ENCODE data around the gene ORC4.

The ORC4 gene

DNA sequence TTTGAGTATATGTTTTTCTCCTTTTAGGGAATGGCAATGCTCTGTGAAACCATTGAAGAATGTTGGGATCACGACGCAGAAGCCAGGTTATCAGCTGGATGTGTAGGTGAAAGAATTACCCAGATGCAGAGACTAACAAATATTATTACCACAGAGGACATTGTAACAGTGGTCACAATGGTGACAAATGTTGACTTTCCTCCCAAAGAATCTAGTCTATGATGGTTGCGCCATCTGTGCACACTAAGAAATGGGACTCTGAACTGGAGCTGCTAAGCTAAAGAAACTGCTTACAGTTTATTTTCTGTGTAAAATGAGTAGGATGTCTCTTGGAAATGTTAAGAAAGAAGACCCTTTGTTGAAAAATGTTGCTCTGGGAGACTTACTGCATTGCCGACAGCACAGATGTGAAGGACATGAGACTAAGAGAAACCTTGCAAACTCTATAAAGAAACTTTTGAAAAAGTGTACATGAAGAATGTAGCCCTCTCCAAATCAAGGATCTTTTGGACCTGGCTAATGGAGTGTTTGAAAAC, 93.4 kb downstream of the ORC4 start:
- Histone ChIP-seq H3K4me1 (ENCODE audit: control insufficient read depth, low read depth, low read length) (no peaks in the 10 kb centered on the region), H3K9ac (ENCODE audit: low read length) (no peak overlapping the region), H3K27me3 (ENCODE audit: control insufficient read depth, insufficient read depth, low read length) (no peaks in the 10 kb centered on the region), H3K4me3 (ENCODE audit: low read length) (no peak overlapping the region), H3K36me3 (ENCODE audit: control insufficient read depth, low read depth, low read length) (peaks cover 10% of the 10 kb centered on the region), H3K27ac (ENCODE audit: low read length) (no peak overlapping the region), H3K9me3 (ENCODE audit: control insufficient read depth, low read depth, low read length) (no peaks in the 10 kb centered on the region)

DNA sequence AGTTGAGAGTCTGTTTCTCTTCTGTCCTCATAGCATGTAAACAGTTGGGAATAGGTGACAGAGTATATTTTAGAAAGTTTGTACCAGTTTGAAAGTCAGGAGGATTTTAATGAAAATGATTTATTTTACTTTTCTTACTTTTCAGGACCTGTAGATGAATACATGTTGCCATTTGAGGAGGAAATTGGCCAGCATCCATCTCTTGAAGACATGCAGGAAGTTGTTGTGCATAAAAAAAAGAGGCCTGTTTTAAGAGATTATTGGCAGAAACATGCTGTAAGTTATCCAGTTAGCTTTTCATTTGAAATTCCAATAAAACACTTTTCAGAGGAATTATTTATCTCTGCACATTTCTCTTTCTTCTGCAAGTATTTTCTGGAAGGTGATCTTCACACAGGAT, 94.7 kb downstream of the ORC4 start:
- H3K4me1 ChIP-seq (ENCODE audit: control insufficient read depth, low read depth, low read length): no peaks in the 10 kb centered on the region
- peaks cover 10% of the 10 kb centered on the region for H3K36me3 ChIP-seq (ENCODE audit: control insufficient read depth, low read depth, low read length)
- no peak overlapping the region for H3K4me3 ChIP-seq (ENCODE audit: low read length)
- H3K27me3 ChIP-seq (ENCODE audit: control insufficient read depth, insufficient read depth, low read length): no peaks in the 10 kb centered on the region
- no peak overlapping the region for H3K9ac ChIP-seq (ENCODE audit: low read length)
- no peak overlapping the region for H3K27ac ChIP-seq (ENCODE audit: low read length)
- no peaks in the 10 kb centered on the region for H3K9me3 ChIP-seq (ENCODE audit: control insufficient read depth, low read depth, low read length)

- peaks cover 10% of the 10 kb centered on the region for H3K36me3 ChIP-seq (ENCODE audit: control insufficient read depth, low read depth, low read length)
- H3K27ac ChIP-seq (ENCODE audit: low read length): no peak overlapping the region
- no peak overlapping the region for H3K4me3 ChIP-seq (ENCODE audit: low read length)
- H3K9me3 ChIP-seq (ENCODE audit: control insufficient read depth, low read depth, low read length): no peaks in the 10 kb centered on the region
- H3K27me3 ChIP-seq (ENCODE audit: control insufficient read depth, insufficient read depth, low read length): no peaks in the 10 kb centered on the region
- no peaks in the 10 kb centered on the region for H3K4me1 ChIP-seq (ENCODE audit: control insufficient read depth, low read depth, low read length)
- H3K9ac ChIP-seq (ENCODE audit: low read length): no peak overlapping the region
Measured at GRCh38 chr2:147924647-147925046, 95.9 kb downstream of the ORC4 start.

GRCh38 chr2:147923846-147924245, 96.7 kb downstream of the ORC4 start:
- Histone ChIP-seq H3K4me3 (ENCODE audit: low read length) (no peak overlapping the region), H3K27me3 (ENCODE audit: control insufficient read depth, insufficient read depth, low read length) (no peaks in the 10 kb centered on the region), H3K9me3 (ENCODE audit: control insufficient read depth, low read depth, low read length) (no peaks in the 10 kb centered on the region), H3K9ac (ENCODE audit: low read length) (no peak overlapping the region), H3K4me1 (ENCODE audit: control insufficient read depth, low read depth, low read length) (no peaks in the 10 kb centered on the region), H3K27ac (ENCODE audit: low read length) (no peak overlapping the region), H3K36me3 (ENCODE audit: control insufficient read depth, low read depth, low read length) (peaks cover 10% of the 10 kb centered on the region)

DNA sequence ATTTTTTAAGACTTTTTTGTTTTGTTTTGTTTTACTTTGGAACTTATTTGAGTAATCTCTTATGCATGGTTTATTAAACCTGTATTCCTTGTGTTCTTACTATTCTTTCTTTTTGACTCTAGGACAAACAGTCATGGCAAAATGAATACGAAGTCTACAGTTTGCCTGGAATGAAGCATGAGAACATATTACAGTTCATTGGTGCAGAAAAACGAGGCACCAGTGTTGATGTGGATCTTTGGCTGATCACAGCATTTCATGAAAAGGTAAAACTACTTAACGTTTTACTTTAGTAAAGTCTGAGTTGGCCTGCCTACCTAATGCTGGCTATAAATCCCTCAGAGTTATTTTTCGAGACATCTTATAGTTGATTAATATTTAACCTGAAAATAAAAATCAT, 103.4 kb downstream of the ORC4 start:
- Histone ChIP-seq H3K9ac (ENCODE audit: low read length) (no peak overlapping the region), H3K4me3 (ENCODE audit: low read length) (no peak overlapping the region), H3K9me3 (ENCODE audit: control insufficient read depth, low read depth, low read length) (no peaks in the 10 kb centered on the region), H3K4me1 (ENCODE audit: control insufficient read depth, low read depth, low read length) (no peaks in the 10 kb centered on the region), H3K36me3 (ENCODE audit: control insufficient read depth, low read depth, low read length) (peaks cover 6% of the 10 kb centered on the region), H3K27me3 (ENCODE audit: control insufficient read depth, insufficient read depth, low read length) (no peaks in the 10 kb centered on the region), H3K27ac (ENCODE audit: low read length) (no peak overlapping the region)

GRCh38 chr2:147916723-147917122, 103.8 kb downstream of the ORC4 start:
- peaks cover 6% of the 10 kb centered on the region for H3K36me3 ChIP-seq (ENCODE audit: control insufficient read depth, low read depth, low read length)
- H3K27ac ChIP-seq (ENCODE audit: low read length): no peak overlapping the region
- no peak overlapping the region for H3K4me3 ChIP-seq (ENCODE audit: low read length)
- H3K9ac ChIP-seq (ENCODE audit: low read length): no peak overlapping the region
- H3K9me3 ChIP-seq (ENCODE audit: control insufficient read depth, low read depth, low read length): no peaks in the 10 kb centered on the region
- no peaks in the 10 kb centered on the region for H3K4me1 ChIP-seq (ENCODE audit: control insufficient read depth, low read depth, low read length)
- H3K27me3 ChIP-seq (ENCODE audit: control insufficient read depth, insufficient read depth, low read length): no peaks in the 10 kb centered on the region

DNA sequence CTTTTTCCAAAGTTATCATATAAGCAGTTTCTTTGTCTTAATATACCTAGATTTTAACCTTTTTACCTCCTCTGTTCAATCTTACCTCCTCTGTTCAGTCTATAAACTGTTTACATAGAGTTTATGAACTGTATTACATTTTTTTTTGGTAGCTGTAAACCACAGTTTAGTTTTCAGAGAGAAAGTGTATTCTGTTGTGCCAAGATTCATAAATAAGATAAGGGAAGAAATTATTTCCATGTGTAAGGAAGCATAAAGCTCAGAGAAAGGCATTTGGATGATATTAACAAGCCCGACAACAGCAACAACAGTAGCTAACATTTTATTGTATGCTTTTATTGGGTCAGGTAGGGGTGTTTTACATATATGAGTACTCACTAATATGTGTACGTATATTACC, 104.5 kb downstream of the ORC4 start:
- no peak overlapping the region for H3K4me3 ChIP-seq (ENCODE audit: low read length)

GRCh38 chr2:147913701-147914480, 106.6 kb downstream of the ORC4 start:
- Histone ChIP-seq H3K9me3 (ENCODE audit: control insufficient read depth, low read depth, low read length) (no peaks in the 10 kb centered on the region), H3K36me3 (ENCODE audit: control insufficient read depth, low read depth, low read length) (peaks cover 6% of the 10 kb centered on the region), H3K4me1 (ENCODE audit: control insufficient read depth, low read depth, low read length) (no peaks in the 10 kb centered on the region), H3K27ac (ENCODE audit: low read length) (no peak overlapping the region), H3K9ac (ENCODE audit: low read length) (no peak overlapping the region), H3K4me3 (ENCODE audit: low read length) (no peak overlapping the region), H3K27me3 (ENCODE audit: control insufficient read depth, insufficient read depth, low read length) (no peaks in the 10 kb centered on the region)

More for the DNA sequence above, 104.5 kb downstream of the ORC4 start:
- no peaks in the 10 kb centered on the region for H3K4me1 ChIP-seq (ENCODE audit: control insufficient read depth, low read depth, low read length)
- H3K36me3 ChIP-seq (ENCODE audit: control insufficient read depth, low read depth, low read length): peaks cover 6% of the 10 kb centered on the region
- no peak overlapping the region for H3K27ac ChIP-seq (ENCODE audit: low read length)
- H3K27me3 ChIP-seq (ENCODE audit: control insufficient read depth, insufficient read depth, low read length): no peaks in the 10 kb centered on the region
- no peak overlapping the region for H3K9ac ChIP-seq (ENCODE audit: low read length)
- H3K9me3 ChIP-seq (ENCODE audit: control insufficient read depth, low read depth, low read length): no peaks in the 10 kb centered on the region

DNA sequence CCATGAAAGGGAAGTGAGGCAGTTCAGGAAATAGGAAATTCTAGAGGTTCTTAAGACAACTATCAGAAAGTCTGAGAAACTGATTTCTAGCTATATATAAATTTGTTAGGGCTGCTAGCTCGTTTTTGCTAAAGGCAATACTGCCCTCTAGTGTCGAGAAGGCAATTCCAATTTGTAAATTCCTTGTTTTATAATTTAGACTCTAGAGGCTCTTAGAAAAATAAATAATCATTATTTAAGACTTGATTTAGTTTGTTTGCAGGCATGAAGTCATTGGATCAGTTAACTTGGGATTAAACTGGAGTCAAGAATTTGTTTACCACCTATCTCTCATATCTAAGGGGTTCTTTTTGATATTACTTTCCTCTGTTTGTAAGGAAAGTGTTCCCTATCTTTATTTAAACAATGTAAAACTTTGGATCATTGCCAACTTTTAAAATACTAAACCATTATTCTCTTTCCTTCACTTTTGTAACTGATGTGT, 109.5 kb downstream of the ORC4 start:
- Histone ChIP-seq H3K9me3 (ENCODE audit: control insufficient read depth, low read depth, low read length) (no peaks in the 10 kb centered on the region), H3K27me3 (ENCODE audit: control insufficient read depth, insufficient read depth, low read length) (no peaks in the 10 kb centered on the region), H3K36me3 (ENCODE audit: control insufficient read depth, low read depth, low read length) (no peaks in the 10 kb centered on the region), H3K4me1 (ENCODE audit: control insufficient read depth, low read depth, low read length) (no peaks in the 10 kb centered on the region), H3K9ac (ENCODE audit: low read length) (no peak overlapping the region), H3K27ac (ENCODE audit: low read length) (no peak overlapping the region), H3K4me3 (ENCODE audit: low read length) (no peak overlapping the region)

GRCh38 chr2:147909178-147909577, 111.4 kb downstream of the ORC4 start:
- no peak overlapping the region for H3K4me3 ChIP-seq (ENCODE audit: low read length)
- no peak overlapping the region for H3K9ac ChIP-seq (ENCODE audit: low read length)
- H3K36me3 ChIP-seq (ENCODE audit: control insufficient read depth, low read depth, low read length): no peaks in the 10 kb centered on the region
- H3K27ac ChIP-seq (ENCODE audit: low read length): no peak overlapping the region
- no peaks in the 10 kb centered on the region for H3K27me3 ChIP-seq (ENCODE audit: control insufficient read depth, insufficient read depth, low read length)
- no peaks in the 10 kb centered on the region for H3K4me1 ChIP-seq (ENCODE audit: control insufficient read depth, low read depth, low read length)
- H3K9me3 ChIP-seq (ENCODE audit: control insufficient read depth, low read depth, low read length): no peaks in the 10 kb centered on the region

- H3K9ac ChIP-seq (ENCODE audit: low read length): no peak overlapping the region
- H3K9me3 ChIP-seq (ENCODE audit: control insufficient read depth, low read depth, low read length): no peaks in the 10 kb centered on the region
- H3K27me3 ChIP-seq (ENCODE audit: control insufficient read depth, insufficient read depth, low read length): no peaks in the 10 kb centered on the region
- H3K36me3 ChIP-seq (ENCODE audit: control insufficient read depth, low read depth, low read length): peaks cover 7% of the 10 kb centered on the region
- H3K4me3 ChIP-seq (ENCODE audit: low read length): no peak overlapping the region
- no peaks in the 10 kb centered on the region for H3K4me1 ChIP-seq (ENCODE audit: control insufficient read depth, low read depth, low read length)
- H3K27ac ChIP-seq (ENCODE audit: low read length): no peak overlapping the region
Measured at GRCh38 chr2:147904051-147904450, 116.5 kb downstream of the ORC4 start.

DNA sequence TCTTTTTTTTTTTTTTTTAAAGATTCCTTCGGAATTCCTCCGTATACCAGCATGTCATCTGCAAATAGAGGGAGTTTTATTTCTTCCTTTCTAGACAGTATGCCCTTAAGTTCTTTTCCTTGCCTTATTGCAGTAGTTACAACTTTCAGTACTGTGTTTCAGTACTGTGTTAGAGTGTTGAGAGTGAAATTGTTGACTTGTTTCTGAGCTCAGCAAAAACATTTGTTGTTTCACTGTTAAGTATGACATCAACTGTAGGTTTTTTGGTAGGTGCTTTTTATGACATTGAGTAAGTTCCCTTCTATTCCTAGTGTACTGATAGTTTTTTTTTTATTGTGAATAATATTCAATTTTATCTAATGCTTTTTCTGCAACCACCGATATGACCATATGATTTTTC, 131.9 kb downstream of the ORC4 start:
- Histone ChIP-seq H3K27me3 (ENCODE audit: control insufficient read depth, insufficient read depth, low read length) (no peaks in the 10 kb centered on the region), H3K9me3 (ENCODE audit: control insufficient read depth, low read depth, low read length) (no peaks in the 10 kb centered on the region), H3K4me3 (ENCODE audit: low read length) (no peak overlapping the region), H3K4me1 (ENCODE audit: control insufficient read depth, low read depth, low read length) (peaks cover 7% of the 10 kb centered on the region), H3K27ac (ENCODE audit: low read length) (no peak overlapping the region), H3K36me3 (ENCODE audit: control insufficient read depth, low read depth, low read length) (no peaks in the 10 kb centered on the region), H3K9ac (ENCODE audit: low read length) (no peak overlapping the region)
